HCT116 (cell line): Measurements from ENCODE around the gene TRAPPC12.

Experiments
- CTCF ChIP-seq, 3 experiments: fragments of 200-600 bp in 1 of 3; sonication (generic) in 1 of 3; IDR thresholded peaks in 2 of 3; conservative IDR thresholded peaks in 1 of 3; 2 replicates each; pipeline ENCODE4 v1.5.1; 2012 to 2017; ENCODE audit warnings: low read depth in 2 of 3, low read length in 2 of 3, antibody characterized with exemption in 1 of 3, borderline replicate concordance in 1 of 3, control low read depth in 1 of 3, mild to moderate bottlenecking in 1 of 3, mixed read lengths in 1 of 3, mixed run types in 1 of 3, moderate library complexity in 1 of 3; ENCODE audit not compliant: insufficient read depth in 1 of 3
- EZH2 ChIP-seq: fragments of 200-600 bp; sonication (generic); IDR thresholded peaks from 2 replicates; pipeline ENCODE4 v1.6.1; 2017; ENCODE audit warnings: antibody characterized with exemption, mixed run types
- REST ChIP-seq: IDR thresholded peaks from 2 replicates; pipeline ENCODE4 v1.6.1; 2012; ENCODE audit warnings: low read depth

- TF ChIP-seq CTCF (IDR thresholded peaks at IDR 0.05 in 2 of 3, conservative IDR thresholded peaks at IDR 0.05 in 1 of 3; ENCODE audit: borderline replicate concordance in 1 of 3, insufficient read depth in 1 of 3, low read depth in 2 of 3, low read length in 2 of 3) = no peak
- no peak for TF ChIP-seq REST
- no peak for TF ChIP-seq EZH2
Observed at GRCh38 chr2:3434654-3435053, 55.2 kb downstream of the TRAPPC12 start.
